Measurements from ENCODE around the gene USP53.
"Not testable (repeated sequence)": the region's sequence is repeated elsewhere in the genome, so short reads cannot be mapped to it uniquely, and the experiment has no call there.

USP53 gene

DNA sequence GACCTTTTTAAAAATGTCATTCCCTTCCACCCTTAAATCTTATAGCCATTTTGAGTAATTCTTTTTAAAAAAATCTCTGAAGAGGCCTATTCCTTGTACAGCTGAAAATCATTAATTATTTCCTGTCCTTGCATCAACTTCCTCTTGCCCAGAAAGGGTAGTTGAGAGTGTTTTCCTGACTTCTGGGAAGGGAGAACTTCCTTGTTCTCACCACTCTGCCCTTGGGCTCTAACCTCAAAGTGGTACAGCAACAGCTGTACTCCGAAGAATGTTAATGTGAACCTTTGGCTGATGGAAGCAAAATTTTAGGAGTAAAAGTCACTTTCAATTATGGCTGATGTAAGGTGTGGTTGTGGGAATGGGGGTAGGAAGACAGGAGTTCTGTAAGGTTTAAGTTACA is 124.5 kb downstream of the USP53 start:
- TF ChIP-seq ZNF274 (IDR thresholded peaks at IDR 0.05; ENCODE audit: low read depth, low read length), result no peak
- no peak overlapping the region for H3K4me3 ChIP-seq (ENCODE audit: low read length)

DNA sequence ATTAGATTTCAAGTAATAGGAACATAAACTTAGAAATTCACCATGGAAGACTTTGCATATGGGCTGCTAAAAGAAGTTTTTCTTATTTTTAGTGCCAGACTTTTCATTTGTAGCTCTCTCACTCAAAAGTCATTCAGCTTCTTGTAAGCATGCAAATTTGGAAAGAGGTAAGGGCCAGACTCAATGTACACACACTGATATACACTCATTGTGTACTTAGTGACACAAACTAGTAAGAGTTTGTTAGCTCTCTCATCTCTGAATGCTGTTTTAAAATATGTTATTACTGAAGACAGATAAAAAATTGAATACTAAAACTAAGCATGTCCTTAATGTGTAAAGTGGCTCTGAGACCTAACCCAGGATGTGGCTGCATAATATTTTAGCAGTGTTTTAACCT is 127.4 kb downstream of the USP53 start:
- H3K4me3 ChIP-seq (ENCODE audit: low read length), result not testable (repeated sequence)

DNA sequence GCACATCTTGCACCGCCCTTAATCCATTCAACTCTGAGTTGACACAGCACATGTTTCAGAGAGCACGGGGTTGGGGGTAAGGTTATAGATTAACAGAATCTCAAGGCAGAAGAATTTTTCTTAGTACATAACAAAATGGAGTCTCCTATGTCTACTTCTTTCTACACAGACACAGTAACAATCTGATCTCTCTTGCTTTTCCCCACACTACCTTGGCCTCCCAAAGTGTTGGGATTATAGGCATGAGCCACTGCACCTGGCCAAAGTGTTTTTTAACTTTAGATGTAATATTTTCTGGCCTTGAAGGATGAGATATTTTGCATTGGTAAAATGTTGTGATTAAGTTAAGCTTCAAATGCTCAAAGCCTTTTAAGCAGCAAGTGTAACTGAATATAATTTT is 130.8 kb downstream of the USP53 start:
- H3K4me3 ChIP-seq (ENCODE audit: low read length), result not testable (repeated sequence)

Measured in GM08714 (cell line).